K562 (cell line): Measurements from ENCODE around the gene MAP2K7. TPM values are rescaled to one million over a fixed set of nuclear protein-coding genes. Genes with fewer than 3 reads are reported as not detected.
A peak's percentile ranks its signal among the peaks of the same experiment; 100 is the strongest.

Source experiments
- CSDE1 ChIP-seq, 2 experiments: fragments of 450-650 bp; IDR thresholded peaks; 2 replicates each; pipeline ENCODE4 v1.6.1; 2016; ENCODE audit warnings: mild to moderate bottlenecking in 1 of 2
- FIP1L1 ChIP-seq: fragments of 200-400 bp; formaldehyde crosslinking; IDR thresholded peaks from 2 replicates; pipeline ENCODE4 v1.6.1; 2018; ENCODE audit warnings: mild to moderate bottlenecking, low read depth, low read length; ENCODE audit not compliant: poor library complexity, severe bottlenecking
- FOXP1 ChIP-seq: sonication (generic); formaldehyde crosslinking; IDR thresholded peaks from 2 replicates; pipeline ENCODE4 v1.8.0; 2022; ENCODE audit warnings: mild to moderate bottlenecking, missing genetic modification reagents
- YBX1 ChIP-seq: fragments of 450-650 bp; IDR thresholded peaks from 2 replicates; pipeline ENCODE4 v1.7.1; 2016; ENCODE audit warnings: mild to moderate bottlenecking
- polyA plus RNA-seq, 8 experiments: library from polyadenylated mRNA; depleted of rRNA in 4 of 8; stranded (reverse) in 5 of 8; unstranded in 3 of 8; fragments of >200 nt; fragmentation: Nextera tagmentation in 2 of 8; fragmentation: Illumina TruSeq in 1 of 8; extraction: Ambion mirVana in 2 of 8; extraction: Trizol in 1 of 8; gene quantifications; 2 replicates each; pipeline versions ENCODE4 v1.2.1 to v1.2.3, GENCODE V29; 2011 to 2014; ENCODE audit warnings: inconsistent platforms in 1 of 8, missing spikeins in 1 of 8
- total RNA-seq, 7 experiments: library from RNA; depleted of rRNA in 6 of 7; stranded (reverse); fragments of >200 nt in 6 of 7; fragmentation: Illumina TruSeq in 2 of 7; extraction: Trizol in 2 of 7; gene quantifications; 2 replicates each; pipeline versions ENCODE4 v1.2.1 to v1.2.3, GENCODE V29; 2011 to 2021; ENCODE audit warnings: low replicate concordance in 1 of 7
- TF ChIP-seq, protein P1 (sequence below): fragments of 450-650 bp; IDR thresholded peaks from 2 replicates; pipeline ENCODE4 v1.6.1; 2016; ENCODE audit warnings: mild to moderate bottlenecking, moderate library complexity
- TF ChIP-seq, protein P2 (sequence below): fragments of 450-650 bp; IDR thresholded peaks from 2 replicates; pipeline ENCODE4 v1.6.1; 2014; ENCODE audit warnings: low read depth, mild to moderate bottlenecking, moderate library complexity, borderline replicate concordance
- TF ChIP-seq, protein P3 (sequence below): sonication (generic); formaldehyde crosslinking; IDR thresholded peaks from 2 replicates; pipeline ENCODE4 v1.8.0; 2023; ENCODE audit warnings: mild to moderate bottlenecking, missing genetic modification reagents

The MAP2K7 gene
- total and polyA plus RNA-seq, 9 of the 15 experiments (the other 6 are each of a cell fraction or from before 2014, with no cell fraction given) = 0.51 to 45.8 (median 14.1) TPM

DNA sequence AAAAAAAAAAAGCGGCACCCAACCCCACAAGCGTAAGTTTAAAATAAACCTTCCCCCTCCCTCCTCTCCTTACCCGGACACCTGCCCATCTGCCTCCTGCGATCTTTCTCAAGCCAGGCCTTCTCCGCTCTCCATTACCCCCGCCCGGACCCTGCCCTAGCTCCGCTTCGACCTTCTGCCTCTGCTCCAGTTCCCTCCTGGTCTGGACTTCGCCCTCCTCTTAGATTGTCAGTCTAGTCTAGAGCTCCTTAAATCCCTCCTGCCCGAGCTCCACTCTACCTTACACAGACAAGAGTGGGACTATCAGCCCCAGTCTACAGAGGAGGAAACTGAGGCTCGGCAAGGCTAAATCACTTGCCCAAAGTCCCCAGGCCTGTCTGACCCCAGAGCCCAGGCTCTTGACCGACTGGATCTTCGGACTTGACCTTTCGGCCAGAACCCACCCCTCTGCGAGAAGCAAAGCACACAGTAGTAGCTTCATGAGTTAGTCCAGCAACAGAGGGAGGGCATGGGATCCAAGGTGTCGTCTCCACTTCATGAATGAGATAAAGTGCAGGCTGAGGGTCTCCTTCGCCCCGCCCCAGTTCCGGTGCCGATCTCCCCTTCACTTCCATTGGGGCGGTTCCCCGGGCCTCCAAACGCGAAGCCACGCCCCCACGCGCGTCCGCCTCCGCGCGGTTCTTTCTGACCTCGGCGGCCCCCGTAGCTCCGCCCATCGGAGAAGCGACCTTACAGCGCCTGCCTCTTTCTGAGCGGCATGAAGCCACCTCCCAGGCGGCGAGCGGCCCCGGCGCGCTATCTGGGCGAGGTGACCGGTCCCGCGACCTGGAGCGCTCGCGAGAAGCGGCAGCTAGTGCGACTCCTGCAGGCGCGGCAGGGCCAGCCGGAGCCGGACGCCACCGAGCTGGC, 16.2 kb downstream of the MAP2K7 start, which contains the start of gene SNAPC2 (continued):
- TF ChIP-seq, protein P1, sequence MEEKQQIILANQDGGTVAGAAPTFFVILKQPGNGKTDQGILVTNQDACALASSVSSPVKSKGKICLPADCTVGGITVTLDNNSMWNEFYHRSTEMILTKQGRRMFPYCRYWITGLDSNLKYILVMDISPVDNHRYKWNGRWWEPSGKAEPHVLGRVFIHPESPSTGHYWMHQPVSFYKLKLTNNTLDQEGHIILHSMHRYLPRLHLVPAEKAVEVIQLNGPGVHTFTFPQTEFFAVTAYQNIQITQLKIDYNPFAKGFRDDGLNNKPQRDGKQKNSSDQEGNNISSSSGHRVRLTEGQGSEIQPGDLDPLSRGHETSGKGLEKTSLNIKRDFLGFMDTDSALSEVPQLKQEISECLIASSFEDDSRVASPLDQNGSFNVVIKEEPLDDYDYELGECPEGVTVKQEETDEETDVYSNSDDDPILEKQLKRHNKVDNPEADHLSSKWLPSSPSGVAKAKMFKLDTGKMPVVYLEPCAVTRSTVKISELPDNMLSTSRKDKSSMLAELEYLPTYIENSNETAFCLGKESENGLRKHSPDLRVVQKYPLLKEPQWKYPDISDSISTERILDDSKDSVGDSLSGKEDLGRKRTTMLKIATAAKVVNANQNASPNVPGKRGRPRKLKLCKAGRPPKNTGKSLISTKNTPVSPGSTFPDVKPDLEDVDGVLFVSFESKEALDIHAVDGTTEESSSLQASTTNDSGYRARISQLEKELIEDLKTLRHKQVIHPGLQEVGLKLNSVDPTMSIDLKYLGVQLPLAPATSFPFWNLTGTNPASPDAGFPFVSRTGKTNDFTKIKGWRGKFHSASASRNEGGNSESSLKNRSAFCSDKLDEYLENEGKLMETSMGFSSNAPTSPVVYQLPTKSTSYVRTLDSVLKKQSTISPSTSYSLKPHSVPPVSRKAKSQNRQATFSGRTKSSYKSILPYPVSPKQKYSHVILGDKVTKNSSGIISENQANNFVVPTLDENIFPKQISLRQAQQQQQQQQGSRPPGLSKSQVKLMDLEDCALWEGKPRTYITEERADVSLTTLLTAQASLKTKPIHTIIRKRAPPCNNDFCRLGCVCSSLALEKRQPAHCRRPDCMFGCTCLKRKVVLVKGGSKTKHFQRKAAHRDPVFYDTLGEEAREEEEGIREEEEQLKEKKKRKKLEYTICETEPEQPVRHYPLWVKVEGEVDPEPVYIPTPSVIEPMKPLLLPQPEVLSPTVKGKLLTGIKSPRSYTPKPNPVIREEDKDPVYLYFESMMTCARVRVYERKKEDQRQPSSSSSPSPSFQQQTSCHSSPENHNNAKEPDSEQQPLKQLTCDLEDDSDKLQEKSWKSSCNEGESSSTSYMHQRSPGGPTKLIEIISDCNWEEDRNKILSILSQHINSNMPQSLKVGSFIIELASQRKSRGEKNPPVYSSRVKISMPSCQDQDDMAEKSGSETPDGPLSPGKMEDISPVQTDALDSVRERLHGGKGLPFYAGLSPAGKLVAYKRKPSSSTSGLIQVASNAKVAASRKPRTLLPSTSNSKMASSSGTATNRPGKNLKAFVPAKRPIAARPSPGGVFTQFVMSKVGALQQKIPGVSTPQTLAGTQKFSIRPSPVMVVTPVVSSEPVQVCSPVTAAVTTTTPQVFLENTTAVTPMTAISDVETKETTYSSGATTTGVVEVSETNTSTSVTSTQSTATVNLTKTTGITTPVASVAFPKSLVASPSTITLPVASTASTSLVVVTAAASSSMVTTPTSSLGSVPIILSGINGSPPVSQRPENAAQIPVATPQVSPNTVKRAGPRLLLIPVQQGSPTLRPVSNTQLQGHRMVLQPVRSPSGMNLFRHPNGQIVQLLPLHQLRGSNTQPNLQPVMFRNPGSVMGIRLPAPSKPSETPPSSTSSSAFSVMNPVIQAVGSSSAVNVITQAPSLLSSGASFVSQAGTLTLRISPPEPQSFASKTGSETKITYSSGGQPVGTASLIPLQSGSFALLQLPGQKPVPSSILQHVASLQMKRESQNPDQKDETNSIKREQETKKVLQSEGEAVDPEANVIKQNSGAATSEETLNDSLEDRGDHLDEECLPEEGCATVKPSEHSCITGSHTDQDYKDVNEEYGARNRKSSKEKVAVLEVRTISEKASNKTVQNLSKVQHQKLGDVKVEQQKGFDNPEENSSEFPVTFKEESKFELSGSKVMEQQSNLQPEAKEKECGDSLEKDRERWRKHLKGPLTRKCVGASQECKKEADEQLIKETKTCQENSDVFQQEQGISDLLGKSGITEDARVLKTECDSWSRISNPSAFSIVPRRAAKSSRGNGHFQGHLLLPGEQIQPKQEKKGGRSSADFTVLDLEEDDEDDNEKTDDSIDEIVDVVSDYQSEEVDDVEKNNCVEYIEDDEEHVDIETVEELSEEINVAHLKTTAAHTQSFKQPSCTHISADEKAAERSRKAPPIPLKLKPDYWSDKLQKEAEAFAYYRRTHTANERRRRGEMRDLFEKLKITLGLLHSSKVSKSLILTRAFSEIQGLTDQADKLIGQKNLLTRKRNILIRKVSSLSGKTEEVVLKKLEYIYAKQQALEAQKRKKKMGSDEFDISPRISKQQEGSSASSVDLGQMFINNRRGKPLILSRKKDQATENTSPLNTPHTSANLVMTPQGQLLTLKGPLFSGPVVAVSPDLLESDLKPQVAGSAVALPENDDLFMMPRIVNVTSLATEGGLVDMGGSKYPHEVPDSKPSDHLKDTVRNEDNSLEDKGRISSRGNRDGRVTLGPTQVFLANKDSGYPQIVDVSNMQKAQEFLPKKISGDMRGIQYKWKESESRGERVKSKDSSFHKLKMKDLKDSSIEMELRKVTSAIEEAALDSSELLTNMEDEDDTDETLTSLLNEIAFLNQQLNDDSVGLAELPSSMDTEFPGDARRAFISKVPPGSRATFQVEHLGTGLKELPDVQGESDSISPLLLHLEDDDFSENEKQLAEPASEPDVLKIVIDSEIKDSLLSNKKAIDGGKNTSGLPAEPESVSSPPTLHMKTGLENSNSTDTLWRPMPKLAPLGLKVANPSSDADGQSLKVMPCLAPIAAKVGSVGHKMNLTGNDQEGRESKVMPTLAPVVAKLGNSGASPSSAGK = peak; percentile 29; the same call in 1 of the 2 replicates
- TF ChIP-seq FOXP1 (CRISPR knock-in tag) (peak; percentile 59; the same call in 1 of the 2 replicates), YBX1 (no peak), FIP1L1 (peak; percentile 87), CSDE1 (IDR thresholded peaks at IDR 0.05) (no peak)
- TF ChIP-seq, protein P2, sequence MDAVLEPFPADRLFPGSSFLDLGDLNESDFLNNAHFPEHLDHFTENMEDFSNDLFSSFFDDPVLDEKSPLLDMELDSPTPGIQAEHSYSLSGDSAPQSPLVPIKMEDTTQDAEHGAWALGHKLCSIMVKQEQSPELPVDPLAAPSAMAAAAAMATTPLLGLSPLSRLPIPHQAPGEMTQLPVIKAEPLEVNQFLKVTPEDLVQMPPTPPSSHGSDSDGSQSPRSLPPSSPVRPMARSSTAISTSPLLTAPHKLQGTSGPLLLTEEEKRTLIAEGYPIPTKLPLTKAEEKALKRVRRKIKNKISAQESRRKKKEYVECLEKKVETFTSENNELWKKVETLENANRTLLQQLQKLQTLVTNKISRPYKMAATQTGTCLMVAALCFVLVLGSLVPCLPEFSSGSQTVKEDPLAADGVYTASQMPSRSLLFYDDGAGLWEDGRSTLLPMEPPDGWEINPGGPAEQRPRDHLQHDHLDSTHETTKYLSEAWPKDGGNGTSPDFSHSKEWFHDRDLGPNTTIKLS = 0 out of 2 replicates have a peak, but pooled peaks have one; percentile 20
- TF ChIP-seq, protein P3, sequence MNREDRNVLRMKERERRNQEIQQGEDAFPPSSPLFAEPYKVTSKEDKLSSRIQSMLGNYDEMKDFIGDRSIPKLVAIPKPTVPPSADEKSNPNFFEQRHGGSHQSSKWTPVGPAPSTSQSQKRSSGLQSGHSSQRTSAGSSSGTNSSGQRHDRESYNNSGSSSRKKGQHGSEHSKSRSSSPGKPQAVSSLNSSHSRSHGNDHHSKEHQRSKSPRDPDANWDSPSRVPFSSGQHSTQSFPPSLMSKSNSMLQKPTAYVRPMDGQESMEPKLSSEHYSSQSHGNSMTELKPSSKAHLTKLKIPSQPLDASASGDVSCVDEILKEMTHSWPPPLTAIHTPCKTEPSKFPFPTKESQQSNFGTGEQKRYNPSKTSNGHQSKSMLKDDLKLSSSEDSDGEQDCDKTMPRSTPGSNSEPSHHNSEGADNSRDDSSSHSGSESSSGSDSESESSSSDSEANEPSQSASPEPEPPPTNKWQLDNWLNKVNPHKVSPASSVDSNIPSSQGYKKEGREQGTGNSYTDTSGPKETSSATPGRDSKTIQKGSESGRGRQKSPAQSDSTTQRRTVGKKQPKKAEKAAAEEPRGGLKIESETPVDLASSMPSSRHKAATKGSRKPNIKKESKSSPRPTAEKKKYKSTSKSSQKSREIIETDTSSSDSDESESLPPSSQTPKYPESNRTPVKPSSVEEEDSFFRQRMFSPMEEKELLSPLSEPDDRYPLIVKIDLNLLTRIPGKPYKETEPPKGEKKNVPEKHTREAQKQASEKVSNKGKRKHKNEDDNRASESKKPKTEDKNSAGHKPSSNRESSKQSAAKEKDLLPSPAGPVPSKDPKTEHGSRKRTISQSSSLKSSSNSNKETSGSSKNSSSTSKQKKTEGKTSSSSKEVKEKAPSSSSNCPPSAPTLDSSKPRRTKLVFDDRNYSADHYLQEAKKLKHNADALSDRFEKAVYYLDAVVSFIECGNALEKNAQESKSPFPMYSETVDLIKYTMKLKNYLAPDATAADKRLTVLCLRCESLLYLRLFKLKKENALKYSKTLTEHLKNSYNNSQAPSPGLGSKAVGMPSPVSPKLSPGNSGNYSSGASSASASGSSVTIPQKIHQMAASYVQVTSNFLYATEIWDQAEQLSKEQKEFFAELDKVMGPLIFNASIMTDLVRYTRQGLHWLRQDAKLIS (CRISPR knock-in tag) = no peak
